ENCODE measurements around the gene UMPS. TPM values are rescaled to one million over a fixed set of nuclear protein-coding genes. Genes with fewer than 3 reads are reported as not detected.
A peak's percentile ranks its signal among the peaks of the same experiment; 100 is the strongest.
"Not testable (repeated sequence)": the region's sequence is repeated elsewhere in the genome, so short reads cannot be mapped to it uniquely, and the experiment has no call there.

The UMPS gene
- polyA plus RNA-seq, 3 donors, result 7.2 to 17.1 (median 7.7) TPM

- no peak overlapping the region for H3K27ac ChIP-seq (ENCODE audit: low read depth, low read length)
- 14 to 54% (median 16%) methylated on average over 17 of the region's 17 CpGs for WGBS, 3 donors
Measured at GRCh38 chr3:124772081-124772831, 42.0 kb downstream of the UMPS start.

GRCh38 chr3:124773351-124774326 is 43.4 kb downstream of the UMPS start:
- no peak overlapping the region for H3K27ac ChIP-seq (ENCODE audit: low read depth, low read length)
- 94 to 95% (median 95%) methylated on average over 17 of the region's 17 CpGs for WGBS, 3 donors

GRCh38 chr3:124774327-124774718 is 44.1 kb downstream of the UMPS start:
- no peak overlapping the region for H3K27ac ChIP-seq (ENCODE audit: low read depth, low read length)
- WGBS, 3 donors, result 54 to 68% (median 64%) methylated on average over 6 of the region's 6 CpGs

GRCh38 chr3:124774841-124775402 is 44.7 kb downstream of the UMPS start:
- H3K27ac ChIP-seq (ENCODE audit: low read depth, low read length), result no peak overlapping the region
- WGBS, 3 donors, result 82 to 94% (median 92%) methylated on average over 7 of the region's 7 CpGs

- no peak overlapping the region for H3K27ac ChIP-seq (ENCODE audit: low read depth, low read length)
- WGBS, 3 donors, result 92 to 95% (median 93%) methylated on average over 9 of the region's 9 CpGs
Measured at GRCh38 chr3:124775877-124776276, 45.6 kb downstream of the UMPS start.

- no peak overlapping the region for H3K27ac ChIP-seq (ENCODE audit: low read depth, low read length)
- WGBS, 3 donors, result 94 to 95% (median 95%) methylated on average over 5 of the region's 5 CpGs
Measured at GRCh38 chr3:124776856-124777255, 46.6 kb downstream of the UMPS start.

- 82 to 92% (median 85%) methylated on average over 5 of the region's 5 CpGs for WGBS, 3 donors
- H3K27ac ChIP-seq (ENCODE audit: low read depth, low read length), result no peak overlapping the region
Measured at GRCh38 chr3:124777762-124778470, 47.7 kb downstream of the UMPS start.

- H3K27ac ChIP-seq (ENCODE audit: low read depth, low read length), result no peak overlapping the region
- 89 to 92% (median 90%) methylated on average over 7 of the region's 7 CpGs for WGBS, 3 donors
Measured at GRCh38 chr3:124779116-124779515, 48.9 kb downstream of the UMPS start.

- WGBS, 3 donors, result 80 to 94% (median 80%) methylated on average over 8 to 9 of the region's 9 CpGs
- H3K27ac ChIP-seq (ENCODE audit: low read depth, low read length), result no peak overlapping the region
Measured at GRCh38 chr3:124779751-124780191, 49.5 kb downstream of the UMPS start.

GRCh38 chr3:124780356-124780755 is 50.1 kb downstream of the UMPS start:
- WGBS, 3 donors, result 26 to 75% (median 27%) methylated on average over 8 of the region's 8 CpGs
- no peak overlapping the region for H3K27ac ChIP-seq (ENCODE audit: low read depth, low read length)

GRCh38 chr3:124780761-124781475 is 50.7 kb downstream of the UMPS start:
- H3K27ac ChIP-seq (ENCODE audit: low read depth, low read length), result peak overlapping the region; percentile 52
- WGBS, 3 donors, result 20 to 71% (median 25%) methylated on average over 15 of the region's 15 CpGs

- 59 to 81% (median 61%) methylated on average over 8 of the region's 8 CpGs for WGBS, 3 donors
- H3K27ac ChIP-seq (ENCODE audit: low read depth, low read length), result peak overlapping the region; percentile 52
Measured at GRCh38 chr3:124781476-124782376, 51.5 kb downstream of the UMPS start.

- 73 to 95% (median 79%) methylated on average over 6 of the region's 6 CpGs for WGBS, 3 donors
- H3K27ac ChIP-seq (ENCODE audit: low read depth, low read length), result not testable (repeated sequence)
Measured at GRCh38 chr3:124782377-124782712, 52.1 kb downstream of the UMPS start.

- 76 to 95% (median 78%) methylated on average over 4 of the region's 4 CpGs for WGBS, 3 donors
- H3K27ac ChIP-seq (ENCODE audit: low read depth, low read length), result no peak overlapping the region
Measured at GRCh38 chr3:124783696-124784095, 53.4 kb downstream of the UMPS start.

GRCh38 chr3:124784686-124785382 is 54.6 kb downstream of the UMPS start:
- H3K27ac ChIP-seq (ENCODE audit: low read depth, low read length), result no peak overlapping the region
- WGBS, 3 donors, result 78 to 86% (median 79%) methylated on average over 17 of the region's 17 CpGs

- H3K27ac ChIP-seq (ENCODE audit: low read depth, low read length), result no peak overlapping the region
- WGBS, 3 donors, result 55 to 88% (median 60%) methylated on average over 3 of the region's 3 CpGs
Measured at GRCh38 chr3:124785973-124786372, 55.7 kb downstream of the UMPS start.
